ENCODE measurements around the gene AMPD1.

Gene AMPD1

GRCh38 chr1:114671939-114672275 lies 23.4 kb downstream of the AMPD1 start:
- Histone ChIP-seq H3K27me3 (ENCODE audit: control insufficient read depth, insufficient read depth, low read length) (no peaks in the 10 kb centered on the region; the same call in 1 of the 2 replicates), H3K36me3 (ENCODE audit: control insufficient read depth, insufficient read depth, low read length) (no peaks in the 10 kb centered on the region), H3K27ac (ENCODE audit: low read length) (no peak overlapping the region), H3K4me1 (ENCODE audit: control insufficient read depth, insufficient read depth, low read length) (no peaks in the 10 kb centered on the region), H3K9me3 (ENCODE audit: control insufficient read depth, insufficient read depth, low read length) (no peaks in the 10 kb centered on the region), H3K4me3 (ENCODE audit: low read length) (no peak overlapping the region)
- DNase-seq (ENCODE audit: low read depth, low spot score) = no peak
- no CpG with 5 or more reads among the region's 7 CpGs for WGBS (ENCODE audit: insufficient coverage, insufficient read length)

- Histone ChIP-seq H3K27me3 (ENCODE audit: control insufficient read depth, insufficient read depth, low read length) (no peaks in the 10 kb centered on the region; the same call in 1 of the 2 replicates), H3K4me1 (ENCODE audit: control insufficient read depth, insufficient read depth, low read length) (no peaks in the 10 kb centered on the region), H3K36me3 (ENCODE audit: control insufficient read depth, insufficient read depth, low read length) (no peaks in the 10 kb centered on the region), H3K4me3 (ENCODE audit: low read length) (no peak overlapping the region), H3K27ac (ENCODE audit: low read length) (no peak overlapping the region), H3K9me3 (ENCODE audit: control insufficient read depth, insufficient read depth, low read length) (no peaks in the 10 kb centered on the region)
- WGBS (ENCODE audit: insufficient coverage, insufficient read length) = no CpG with 5 or more reads among the region's 9 CpGs
- DNase-seq (ENCODE audit: low read depth, low spot score) = no peak
These were observed 24.1 kb downstream of the AMPD1 start for GRCh38 chr1:114671011-114671938.

GRCh38 chr1:114670083-114671010 lies 25.0 kb downstream of the AMPD1 start:
- no peaks in the 10 kb centered on the region; the same call in 1 of the 2 replicates for H3K27me3 ChIP-seq (ENCODE audit: control insufficient read depth, insufficient read depth, low read length)
- H3K9me3 ChIP-seq (ENCODE audit: control insufficient read depth, insufficient read depth, low read length) = no peaks in the 10 kb centered on the region
- H3K4me1 ChIP-seq (ENCODE audit: control insufficient read depth, insufficient read depth, low read length) = no peaks in the 10 kb centered on the region
- peak overlapping the region; percentile 67; the same call in 1 of the 2 replicates for H3K4me3 ChIP-seq (ENCODE audit: low read length)
- no peak overlapping the region for H3K27ac ChIP-seq (ENCODE audit: low read length)
- no peaks in the 10 kb centered on the region for H3K36me3 ChIP-seq (ENCODE audit: control insufficient read depth, insufficient read depth, low read length)
- no CpG with 5 or more reads among the region's 45 CpGs for WGBS (ENCODE audit: insufficient coverage, insufficient read length)
- peak; percentile 73 for DNase-seq (ENCODE audit: low read depth, low spot score)

GRCh38 chr1:114669562-114670082 lies 25.7 kb downstream of the AMPD1 start, which contains the start of gene DENND2C:
Gene DENND2C, minus strand, starts transcription at chr1:114670049. Its CDS starts 44,065 bp downstream, at chr1:114625984.
- DNase-seq (ENCODE audit: low read depth, low spot score) = peak; percentile 33
- Histone ChIP-seq H3K4me3 (ENCODE audit: low read length) (peak within 1 kb of the TSS; percentile 67; the same call in 1 of the 2 replicates), H3K9me3 (ENCODE audit: control insufficient read depth, insufficient read depth, low read length) (no peaks in the 10 kb centered on the region), H3K27me3 (ENCODE audit: control insufficient read depth, insufficient read depth, low read length) (no peaks in the 10 kb centered on the region; the same call in 1 of the 2 replicates), H3K36me3 (ENCODE audit: control insufficient read depth, insufficient read depth, low read length) (no peaks in the 10 kb centered on the region), H3K27ac (ENCODE audit: low read length) (no peak within 1 kb of the TSS), H3K4me1 (ENCODE audit: control insufficient read depth, insufficient read depth, low read length) (no peaks in the 10 kb centered on the region)
- no CpG with 5 or more reads among the region's 50 CpGs for WGBS (ENCODE audit: insufficient coverage, insufficient read length)

- DNase-seq (ENCODE audit: low read depth, low spot score) = no peak
- no peaks in the 10 kb centered on the region for H3K9me3 ChIP-seq (ENCODE audit: control insufficient read depth, insufficient read depth, low read length)
- no peaks in the 10 kb centered on the region; the same call in 1 of the 2 replicates for H3K27me3 ChIP-seq (ENCODE audit: control insufficient read depth, insufficient read depth, low read length)
- peak overlapping the region; percentile 67; the same call in 1 of the 2 replicates for H3K4me3 ChIP-seq (ENCODE audit: low read length)
- no peaks in the 10 kb centered on the region for H3K36me3 ChIP-seq (ENCODE audit: control insufficient read depth, insufficient read depth, low read length)
- WGBS (ENCODE audit: insufficient coverage, insufficient read length) = no CpG with 5 or more reads among the region's 13 CpGs
- H3K4me1 ChIP-seq (ENCODE audit: control insufficient read depth, insufficient read depth, low read length) = no peaks in the 10 kb centered on the region
- no peak overlapping the region for H3K27ac ChIP-seq (ENCODE audit: low read length)
These were observed 26.4 kb downstream of the AMPD1 start for GRCh38 chr1:114668784-114669561.

GRCh38 chr1:114668373-114668772 lies 27.0 kb downstream of the AMPD1 start:
- H3K4me3 ChIP-seq (ENCODE audit: low read length) = no peak overlapping the region
- no peaks in the 10 kb centered on the region for H3K36me3 ChIP-seq (ENCODE audit: control insufficient read depth, insufficient read depth, low read length)
- H3K9me3 ChIP-seq (ENCODE audit: control insufficient read depth, insufficient read depth, low read length) = no peaks in the 10 kb centered on the region
- no peaks in the 10 kb centered on the region; the same call in 1 of the 2 replicates for H3K27me3 ChIP-seq (ENCODE audit: control insufficient read depth, insufficient read depth, low read length)
- DNase-seq (ENCODE audit: low read depth, low spot score) = no peak
- 100% methylated on average over 3 of the region's 4 CpGs for WGBS (ENCODE audit: insufficient coverage, insufficient read length)
- no peak overlapping the region for H3K27ac ChIP-seq (ENCODE audit: low read length)
- no peaks in the 10 kb centered on the region for H3K4me1 ChIP-seq (ENCODE audit: control insufficient read depth, insufficient read depth, low read length)

- no peak for DNase-seq (ENCODE audit: low read depth, low spot score)
- no peaks in the 10 kb centered on the region for H3K9me3 ChIP-seq (ENCODE audit: control insufficient read depth, insufficient read depth, low read length)
- WGBS (ENCODE audit: insufficient coverage, insufficient read length) = 100% methylated on average over 3 of the region's 3 CpGs
- no peaks in the 10 kb centered on the region for H3K4me1 ChIP-seq (ENCODE audit: control insufficient read depth, insufficient read depth, low read length)
- no peak overlapping the region for H3K27ac ChIP-seq (ENCODE audit: low read length)
- no peaks in the 10 kb centered on the region; the same call in 1 of the 2 replicates for H3K27me3 ChIP-seq (ENCODE audit: control insufficient read depth, insufficient read depth, low read length)
- H3K4me3 ChIP-seq (ENCODE audit: low read length) = no peak overlapping the region
- H3K36me3 ChIP-seq (ENCODE audit: control insufficient read depth, insufficient read depth, low read length) = no peaks in the 10 kb centered on the region
These were observed 28.4 kb downstream of the AMPD1 start for GRCh38 chr1:114666954-114667353.

GRCh38 chr1:114660238-114660637 lies 35.1 kb downstream of the AMPD1 start:
- no peak overlapping the region for H3K4me3 ChIP-seq (ENCODE audit: low read length)
- H3K9me3 ChIP-seq (ENCODE audit: control insufficient read depth, insufficient read depth, low read length) = no peaks in the 10 kb centered on the region
- H3K27ac ChIP-seq (ENCODE audit: low read length) = no peak overlapping the region
- no peak for DNase-seq (ENCODE audit: low read depth, low spot score)
- no CpG with 5 or more reads among the region's 2 CpGs for WGBS (ENCODE audit: insufficient coverage, insufficient read length)
- no peaks in the 10 kb centered on the region for H3K4me1 ChIP-seq (ENCODE audit: control insufficient read depth, insufficient read depth, low read length)
- no peaks in the 10 kb centered on the region for H3K36me3 ChIP-seq (ENCODE audit: control insufficient read depth, insufficient read depth, low read length)
- no peaks in the 10 kb centered on the region for H3K27me3 ChIP-seq (ENCODE audit: control insufficient read depth, insufficient read depth, low read length)

GRCh38 chr1:114651893-114652292 lies 43.5 kb downstream of the AMPD1 start:
- no peak for DNase-seq (ENCODE audit: low read depth, low spot score)
- WGBS (ENCODE audit: insufficient coverage, insufficient read length) = no CpG with 5 or more reads among the region's 2 CpGs
- no peaks in the 10 kb centered on the region for H3K9me3 ChIP-seq (ENCODE audit: control insufficient read depth, insufficient read depth, low read length)

More at GRCh38 chr1:114651893-114652292, 43.5 kb downstream of the AMPD1 start:
- no peaks in the 10 kb centered on the region for H3K36me3 ChIP-seq (ENCODE audit: control insufficient read depth, insufficient read depth, low read length)
- H3K4me1 ChIP-seq (ENCODE audit: control insufficient read depth, insufficient read depth, low read length) = no peaks in the 10 kb centered on the region
- no peaks in the 10 kb centered on the region for H3K27me3 ChIP-seq (ENCODE audit: control insufficient read depth, insufficient read depth, low read length)
- H3K4me3 ChIP-seq (ENCODE audit: low read length) = no peak overlapping the region
- no peak overlapping the region for H3K27ac ChIP-seq (ENCODE audit: low read length)
